GM18870 (cell line): ENCODE measurements around the gene RCE1.

Source experiments
- ATAC-seq: cut with Tn5 transposase; IDR thresholded peaks from one replicate; pipeline ENCODE4 v1.9.1; 2021; ENCODE audit warnings: moderate library complexity; ENCODE audit not compliant: unreplicated experiment

The RCE1 gene

GRCh38 chr11:66868082-66868725 lies 25.0 kb downstream of the RCE1 start:
- ATAC-seq, result no peak

GRCh38 chr11:66868726-66869566 lies 25.7 kb downstream of the RCE1 start:
- no peak for ATAC-seq

GRCh38 chr11:66869567-66869870 lies 26.3 kb downstream of the RCE1 start:
- ATAC-seq, result no peak

GRCh38 chr11:66870131-66870530 lies 26.9 kb downstream of the RCE1 start:
- no peak for ATAC-seq

- no peak for ATAC-seq
These were observed 27.6 kb downstream of the RCE1 start for GRCh38 chr11:66870616-66871520.

DNA sequence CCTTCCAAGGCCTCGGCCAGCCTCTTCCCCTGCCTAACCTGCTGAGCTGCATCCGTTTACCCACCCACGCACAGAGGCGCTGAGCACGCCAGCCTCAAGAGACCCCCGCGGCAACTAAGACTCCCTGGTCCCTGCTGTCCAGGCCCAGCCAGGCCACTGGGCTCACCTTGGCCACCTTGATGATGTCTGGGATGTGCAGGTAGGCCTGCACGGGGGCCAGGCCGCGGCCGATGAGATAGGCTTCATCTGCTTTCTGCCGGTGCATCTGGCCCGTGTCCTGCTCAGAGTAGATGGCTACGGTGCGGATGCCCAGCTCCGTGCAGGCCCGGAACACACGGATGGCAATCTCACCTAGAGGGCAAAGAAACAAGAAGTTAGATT lies 28.3 kb downstream of the RCE1 start:
- ATAC-seq, result no peak

GRCh38 chr11:66874232-66874631 lies 31.0 kb downstream of the RCE1 start:
- ATAC-seq, result no peak

DNA sequence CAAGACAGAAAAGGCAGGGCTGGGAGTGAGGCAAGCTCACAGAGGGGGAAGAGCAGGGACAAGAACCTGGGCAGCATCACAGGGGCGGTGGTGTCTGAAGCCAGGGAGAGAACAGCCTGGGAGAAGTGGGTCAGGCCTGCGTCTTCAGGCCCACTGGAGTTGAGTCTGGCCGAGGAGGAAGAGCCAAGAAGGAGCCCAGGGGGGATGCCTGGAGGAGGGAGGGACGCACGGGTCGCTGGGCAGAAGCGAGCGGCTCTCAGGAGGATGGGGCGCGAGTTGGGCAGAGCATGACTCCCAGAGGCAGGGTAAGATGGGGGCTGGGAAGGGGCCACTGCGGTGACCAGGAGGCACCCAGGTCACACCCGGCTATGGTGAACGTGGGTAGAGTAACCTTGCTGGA lies 32.1 kb downstream of the RCE1 start:
- no peak for ATAC-seq

GRCh38 chr11:66877588-66878385 lies 34.5 kb downstream of the RCE1 start:
- no peak for ATAC-seq

GRCh38 chr11:66878474-66878873 lies 35.2 kb downstream of the RCE1 start:
- ATAC-seq, result no peak

GRCh38 chr11:66879000-66879399 lies 35.8 kb downstream of the RCE1 start:
- no peak for ATAC-seq

GRCh38 chr11:66879583-66879982 lies 36.3 kb downstream of the RCE1 start:
- ATAC-seq, result no peak

GRCh38 chr11:66879999-66880398 lies 36.8 kb downstream of the RCE1 start:
- no peak for ATAC-seq

DNA sequence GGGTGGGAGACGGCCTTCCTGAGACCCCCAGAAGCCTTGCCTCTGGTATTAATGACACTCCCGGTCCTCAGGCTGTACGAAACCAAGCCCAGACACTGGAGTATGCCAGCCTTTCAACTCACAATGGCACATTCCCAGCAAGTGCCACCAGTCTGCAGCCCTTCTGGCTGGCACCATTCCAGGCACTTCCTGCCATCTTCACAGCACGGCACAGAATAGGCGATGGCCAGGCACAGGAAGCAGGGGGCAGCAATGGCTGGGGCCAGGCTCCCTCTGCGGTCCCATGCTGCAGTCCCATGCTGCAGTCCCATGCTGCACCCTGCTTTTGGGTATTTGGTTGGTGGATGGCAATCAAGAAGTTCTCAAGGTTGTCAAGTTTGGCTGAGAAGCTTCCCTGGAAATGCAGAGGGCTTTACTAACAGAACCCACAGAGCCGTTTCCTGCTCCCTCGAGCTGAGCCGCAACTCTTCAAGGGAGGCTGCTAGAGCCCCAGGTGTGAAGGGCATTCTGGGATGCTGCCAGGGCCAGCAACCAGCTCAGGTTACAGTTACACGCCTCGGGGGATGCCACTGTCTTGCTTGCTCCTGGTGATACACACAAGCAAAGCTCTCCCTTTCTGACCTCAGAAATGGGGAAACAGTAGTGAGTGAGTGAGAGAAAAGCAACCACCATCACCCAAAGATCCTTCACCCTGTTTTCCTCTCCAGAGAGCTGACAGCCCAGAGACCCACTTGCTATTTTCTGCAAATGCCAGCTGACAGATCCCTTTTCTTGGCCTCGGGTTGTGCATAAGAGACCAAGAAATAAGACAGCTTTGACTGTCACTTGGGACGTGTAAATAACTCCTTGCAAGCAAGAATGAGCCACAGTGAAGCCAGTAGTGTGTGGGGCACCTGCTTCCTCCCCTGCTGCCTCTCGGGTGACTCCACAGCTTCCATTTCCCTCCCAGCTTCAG lies 37.5 kb downstream of the RCE1 start:
- no peak for ATAC-seq

GRCh38 chr11:66881451-66881835 lies 38.2 kb downstream of the RCE1 start:
- no peak for ATAC-seq

DNA sequence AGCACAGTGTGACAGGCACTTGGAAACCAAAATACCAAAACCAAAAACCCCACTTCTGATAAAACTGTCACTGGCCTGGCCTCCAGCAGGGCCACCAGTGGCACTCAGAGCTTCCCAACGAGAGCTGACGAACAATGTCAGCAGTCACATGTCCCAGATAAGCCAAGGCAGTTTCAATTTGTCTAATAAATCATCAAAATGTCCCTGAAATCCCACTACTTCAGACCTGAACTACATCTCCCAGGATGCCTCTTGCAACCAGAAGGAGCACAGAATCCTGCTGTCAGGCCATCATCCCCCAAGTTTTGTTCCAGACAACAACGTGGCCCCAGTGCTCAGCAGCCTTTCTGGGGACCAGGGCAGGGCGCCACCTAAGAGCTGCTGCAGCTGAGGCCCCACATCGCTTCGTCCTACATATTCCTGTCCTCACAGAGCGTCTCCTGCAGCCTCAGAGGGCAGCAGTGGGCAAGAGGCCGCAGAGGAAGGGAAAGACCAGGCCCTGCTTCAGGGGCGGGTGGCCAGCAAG lies 38.7 kb downstream of the RCE1 start:
- no peak for ATAC-seq

- ATAC-seq, result no peak
These were observed 39.3 kb downstream of the RCE1 start for GRCh38 chr11:66882561-66883015.

DNA sequence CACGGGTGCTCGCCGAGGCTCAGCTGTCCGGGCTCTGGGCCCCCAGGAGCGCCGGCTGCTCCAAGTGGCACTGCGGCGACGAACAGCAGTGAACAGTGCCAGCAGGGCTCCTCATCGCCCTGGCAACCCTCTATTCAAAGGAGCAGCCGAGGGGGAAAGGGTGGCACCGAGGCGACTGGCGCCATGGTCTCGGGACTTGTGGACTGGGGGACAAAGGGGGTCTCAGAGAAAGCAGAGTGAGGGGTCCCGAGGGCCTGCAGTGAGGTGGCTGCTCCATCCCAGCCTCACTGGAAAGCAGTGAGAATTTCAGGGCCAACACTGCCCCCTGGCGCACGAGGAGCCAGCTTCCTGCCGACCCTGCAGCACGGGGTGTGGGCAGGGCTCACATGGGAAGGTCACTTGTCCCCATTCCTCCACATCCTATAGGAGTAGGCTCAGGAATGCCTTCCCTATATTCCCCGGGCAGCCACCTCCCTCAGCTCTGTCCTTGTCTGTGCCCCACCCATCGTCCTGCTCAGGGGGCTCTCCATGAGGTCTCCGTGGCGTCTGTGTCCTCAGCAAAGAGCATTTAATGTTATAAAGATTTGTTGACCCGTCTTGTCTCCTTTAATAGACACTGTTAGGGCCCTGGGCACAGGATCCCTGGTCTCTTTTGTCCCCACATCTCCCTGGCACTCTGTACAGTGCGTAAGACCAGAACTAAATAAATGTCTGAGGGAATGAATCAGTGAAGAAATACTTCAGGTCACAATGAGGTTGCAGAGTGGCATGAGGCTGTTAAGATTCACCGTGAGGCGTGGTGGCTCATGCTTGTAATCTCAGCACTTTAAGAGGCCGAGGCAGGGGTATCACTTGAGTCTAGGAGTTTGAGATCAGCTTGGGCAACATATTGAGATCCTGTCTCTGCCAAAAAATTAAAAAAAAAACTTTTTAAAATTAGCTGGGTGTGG lies 40.0 kb downstream of the RCE1 start:
- ATAC-seq, result no peak
